ENCODE measurements around the gene ADORA3.
"Not testable (repeated sequence)": the region's sequence is repeated elsewhere in the genome, so short reads cannot be mapped to it uniquely, and the experiment has no call there.

The ADORA3 gene

GRCh38 chr1:111503585-111504060, at the start of gene ADORA3, which contains the start of gene TMIGD3:
TSS of gene ADORA3 (minus strand) at chr1:111503633. CDS start at chr1:111503354, 279 bp downstream.
TSS of gene TMIGD3 (minus strand) at chr1:111503633. CDS start at chr1:111503354, 279 bp downstream.
- in situ Hi-C loops (cut with MboI; ENCODE audit: low sequenced_read_pairs), result no loop called here

- in situ Hi-C loops (cut with MboI; ENCODE audit: low sequenced_read_pairs), result no loop called here
Measured at GRCh38 chr1:111553196-111553595, 49.8 kb upstream of the ADORA3 start.

GRCh38 chr1:111552587-111552986, 49.2 kb upstream of the ADORA3 start:
- in situ Hi-C loops (cut with MboI; ENCODE audit: low sequenced_read_pairs), result no loop called here

- in situ Hi-C loops (cut with MboI; ENCODE audit: low sequenced_read_pairs), result no loop called here
Measured at GRCh38 chr1:111551623-111552411, 48.4 kb upstream of the ADORA3 start.

DNA sequence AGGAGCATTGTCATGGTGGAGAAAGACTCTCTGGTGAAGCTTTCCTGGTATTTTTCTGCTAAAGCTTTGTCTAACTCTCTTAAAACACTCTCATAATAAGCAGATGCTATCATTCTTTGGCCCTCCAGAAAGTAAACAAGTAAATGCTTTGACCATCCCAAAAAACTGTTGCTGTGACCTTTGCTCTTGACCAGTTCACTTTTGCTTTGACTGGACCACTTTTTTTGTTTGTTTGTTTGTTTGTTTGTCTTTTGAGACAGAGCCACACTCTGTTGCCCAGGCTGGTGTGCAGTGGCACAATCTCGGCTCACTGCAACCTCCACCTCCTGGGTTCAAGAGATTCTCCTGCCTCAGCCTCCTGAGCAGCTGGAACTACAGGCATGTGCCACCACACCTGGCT, 44.4 kb upstream of the ADORA3 start:
- in situ Hi-C loops (cut with MboI; ENCODE audit: low sequenced_read_pairs), result not testable (repeated sequence)

- in situ Hi-C loops (cut with MboI; ENCODE audit: low sequenced_read_pairs), result no loop called here
Measured at GRCh38 chr1:111542187-111542586, 38.8 kb upstream of the ADORA3 start.

DNA sequence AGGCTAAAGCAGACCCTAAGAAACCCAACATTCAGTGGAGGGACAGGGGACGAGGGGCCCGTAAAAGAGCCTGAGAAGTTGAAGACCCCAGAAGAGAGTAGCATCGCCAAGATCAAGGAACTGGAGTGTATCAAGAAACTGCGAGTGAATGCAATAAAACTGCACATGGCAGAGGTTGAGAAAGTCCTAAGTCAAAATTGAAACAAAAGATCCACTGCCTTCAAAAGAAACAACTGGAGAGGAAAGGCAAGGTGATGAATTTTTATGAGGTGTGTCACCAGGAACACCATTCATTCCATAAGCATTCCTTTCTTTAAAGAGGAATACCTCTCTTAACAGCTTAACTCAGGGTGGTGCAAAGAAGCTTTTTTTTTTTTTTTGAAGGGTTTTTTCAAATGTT, 38.3 kb upstream of the ADORA3 start:
- in situ Hi-C loops (cut with MboI; ENCODE audit: low sequenced_read_pairs), result no loop called here

DNA sequence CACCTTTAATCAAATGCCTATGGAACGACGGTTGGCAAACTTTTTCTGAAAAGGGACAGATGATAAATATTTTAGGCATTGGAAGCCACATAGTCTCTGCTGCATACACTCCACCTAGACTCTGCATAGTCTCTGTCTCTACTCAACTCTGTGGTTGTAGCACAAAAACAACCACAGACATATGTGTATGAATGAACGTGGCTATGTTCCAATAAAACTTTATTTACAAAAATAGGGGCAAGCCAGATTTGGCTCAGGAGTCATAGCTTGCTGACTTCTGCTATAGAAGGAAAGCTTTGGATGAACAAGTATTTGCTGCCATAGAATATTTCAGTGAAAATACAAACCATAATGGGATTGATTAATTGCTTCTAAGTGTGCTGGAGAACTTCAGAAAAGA, 37.5 kb upstream of the ADORA3 start:
- in situ Hi-C loops (cut with MboI; ENCODE audit: low sequenced_read_pairs), result no loop called here

DNA sequence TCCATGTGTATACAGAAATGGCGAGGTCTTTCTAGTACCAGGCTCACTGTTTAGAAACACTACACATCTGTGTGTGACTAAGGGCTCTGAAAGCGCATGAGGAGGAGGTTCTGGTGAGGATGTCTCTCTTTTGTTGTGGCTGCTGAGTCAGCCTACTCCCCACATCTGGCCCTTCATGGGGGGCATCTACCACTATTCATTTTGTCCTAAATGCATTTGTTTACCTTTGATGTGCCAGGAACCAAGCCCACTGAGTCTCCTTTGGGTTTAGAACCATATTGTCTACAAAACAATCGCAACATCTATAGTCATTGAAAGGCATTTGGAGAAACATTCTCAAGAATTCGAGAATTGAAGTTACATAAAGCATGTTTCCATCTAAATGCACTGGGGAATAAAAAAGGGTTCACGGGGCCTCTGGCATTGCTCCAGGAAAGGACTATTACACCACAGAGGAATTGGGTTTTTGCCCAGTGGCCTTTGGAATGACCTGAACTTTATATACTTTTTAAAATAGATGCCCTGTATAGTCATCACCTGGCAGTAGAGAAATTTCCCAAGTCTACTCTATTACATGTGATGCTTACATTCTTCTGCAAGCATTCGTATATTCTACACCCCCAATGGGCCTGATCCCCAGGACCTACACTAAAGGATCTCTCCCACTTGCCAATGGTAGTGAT, 35.1 kb upstream of the ADORA3 start:
- in situ Hi-C loops (cut with MboI; ENCODE audit: low sequenced_read_pairs), result no loop called here

GRCh38 chr1:111535256-111536191, 32.1 kb upstream of the ADORA3 start:
- in situ Hi-C loops (cut with MboI; ENCODE audit: low sequenced_read_pairs), result no loop called here

- in situ Hi-C loops (cut with MboI; ENCODE audit: low sequenced_read_pairs), result no loop called here
Measured at GRCh38 chr1:111520053-111520452, 16.6 kb upstream of the ADORA3 start.

GRCh38 chr1:111517469-111518225, 14.2 kb upstream of the ADORA3 start:
- in situ Hi-C loops (cut with MboI; ENCODE audit: low sequenced_read_pairs), result no loop called here

DNA sequence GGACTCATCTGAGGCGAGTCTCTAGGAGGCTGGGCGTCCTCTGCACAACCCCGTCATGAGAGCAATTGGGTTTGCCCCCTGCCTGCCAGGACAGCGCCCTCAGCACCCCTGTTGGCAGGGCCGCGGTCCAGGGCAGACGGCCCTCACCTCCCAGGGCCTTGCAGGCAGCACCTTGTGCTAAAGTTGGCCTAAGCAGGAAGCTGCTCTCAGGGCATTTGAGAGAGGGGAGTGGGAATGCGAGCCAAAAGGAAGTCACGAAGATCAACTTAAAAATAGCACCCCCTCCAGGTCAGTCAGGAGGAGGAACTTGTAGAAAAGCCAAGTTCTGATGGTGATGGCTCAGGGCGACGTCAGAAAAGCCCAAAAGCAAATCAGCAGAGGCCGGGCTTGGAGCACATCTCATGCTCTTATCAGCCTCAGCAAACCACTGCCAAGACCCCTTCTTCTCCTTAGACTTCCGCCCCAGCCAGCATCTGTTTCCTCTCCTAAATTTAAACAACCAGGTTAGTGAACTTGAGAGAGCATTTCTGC, 12.6 kb upstream of the ADORA3 start:
- in situ Hi-C loops (cut with MboI; ENCODE audit: low sequenced_read_pairs), result no loop called here

DNA sequence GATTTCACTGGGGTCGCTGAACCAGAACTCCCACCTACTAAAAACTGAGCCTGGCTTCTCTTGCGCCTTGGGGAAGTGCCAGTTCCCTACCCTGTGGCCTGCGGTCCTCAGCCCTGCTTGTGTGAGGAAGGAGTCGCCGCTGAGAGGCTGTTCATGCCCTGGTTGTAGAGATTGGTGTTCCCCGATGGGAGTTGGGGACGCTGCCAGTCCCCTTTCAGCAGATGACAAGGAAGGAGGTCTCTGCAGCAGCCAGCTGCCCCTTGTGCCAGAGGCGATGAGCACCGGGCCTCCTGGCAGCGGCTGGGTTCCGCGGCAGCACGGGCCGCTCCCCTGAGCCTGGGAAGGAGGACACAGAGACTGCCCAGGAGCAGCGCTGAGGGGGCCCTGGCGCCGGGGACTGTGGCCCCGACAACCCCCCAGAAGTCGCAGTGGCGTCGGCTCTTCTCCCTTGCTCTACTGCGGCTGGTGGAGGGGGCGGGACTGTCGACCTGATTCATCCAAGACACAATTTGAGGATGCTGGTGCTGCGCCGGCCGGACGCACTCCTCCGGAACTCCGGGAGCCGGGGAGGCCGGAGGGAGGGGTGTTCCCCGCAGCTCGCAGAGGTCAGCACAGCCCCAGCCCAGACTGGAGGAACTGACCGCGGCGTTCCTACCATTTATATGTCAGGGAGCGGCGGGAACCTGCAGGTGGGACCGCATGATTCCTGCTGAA, 12.0 kb upstream of the ADORA3 start:
- in situ Hi-C loops (cut with MboI; ENCODE audit: low sequenced_read_pairs), result no loop called here

- in situ Hi-C loops (cut with MboI; ENCODE audit: low sequenced_read_pairs), result no loop called here
Measured at GRCh38 chr1:111513410-111514020, 10.1 kb upstream of the ADORA3 start.

- in situ Hi-C loops (cut with MboI; ENCODE audit: low sequenced_read_pairs), result no loop called here
Measured at GRCh38 chr1:111512931-111513330, 9.5 kb upstream of the ADORA3 start.

DNA sequence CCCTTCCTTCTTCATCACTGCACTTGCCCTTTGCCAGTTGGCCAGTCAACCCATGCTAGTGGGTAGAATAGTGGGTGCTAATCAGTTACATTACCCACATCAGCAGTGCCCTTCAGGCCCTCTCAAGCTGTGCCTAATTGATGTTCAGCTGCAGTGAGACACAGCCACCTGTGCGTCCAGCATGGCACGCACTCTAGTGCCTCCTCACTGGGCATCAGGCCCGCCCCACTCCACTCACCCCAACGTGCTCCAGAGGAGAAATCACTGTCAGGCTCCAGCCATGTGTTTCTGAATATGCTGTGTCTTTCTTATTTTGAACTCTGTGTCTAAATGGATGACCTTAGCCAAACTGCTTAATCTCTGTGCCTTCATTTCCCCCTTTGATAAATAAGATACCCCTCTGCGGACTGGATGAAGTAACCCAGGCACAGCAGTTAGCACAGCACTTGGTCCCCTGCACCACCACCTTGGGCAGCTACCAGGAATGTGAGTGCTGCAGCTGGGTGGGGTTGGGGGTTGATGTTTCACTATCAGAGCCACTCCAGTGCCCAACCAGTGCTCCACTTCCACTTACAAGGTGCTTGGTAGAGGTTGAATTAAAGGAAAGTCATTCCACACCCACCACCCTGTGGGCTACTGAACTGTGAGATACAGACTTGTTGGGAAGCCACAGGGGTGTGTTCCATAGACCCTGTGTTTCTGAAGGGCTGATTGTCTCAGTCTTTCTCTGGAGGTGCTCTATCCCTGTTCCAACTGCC, 8.9 kb upstream of the ADORA3 start:
- in situ Hi-C loops (cut with MboI; ENCODE audit: low sequenced_read_pairs), result no loop called here

DNA sequence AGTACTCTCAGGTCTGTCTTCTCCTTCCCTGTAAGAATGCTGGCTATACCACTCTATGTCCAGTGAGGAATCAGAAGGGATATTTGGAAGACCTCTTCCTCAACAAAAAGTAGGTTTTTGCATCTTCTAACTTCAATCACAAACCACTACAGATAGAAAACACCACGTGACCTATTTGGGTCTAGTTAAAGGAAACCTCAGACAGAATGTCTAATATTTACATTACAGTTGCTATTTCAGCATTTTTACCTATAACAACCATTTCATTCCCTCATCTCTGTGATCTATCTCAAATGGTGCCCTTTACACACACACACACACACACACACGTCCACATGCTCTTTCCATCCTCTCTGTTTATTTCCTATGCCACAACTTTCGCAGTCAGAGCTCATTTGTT, 7.9 kb upstream of the ADORA3 start:
- in situ Hi-C loops (cut with MboI; ENCODE audit: low sequenced_read_pairs), result no loop called here

Measured in HL-60/S4 treated with retinoic acid at 250 ng/mL for 4 days and 3 days (cell line).